Suppressor macrophage treated with lipopolysaccharide for 4 hours (primary cell): ENCODE data around the gene POR.
"Not testable (repeated sequence)": the region's sequence is repeated elsewhere in the genome, so short reads cannot be mapped to it uniquely, and the experiment has no call there.

ENCODE experiments used
- DNase-seq: peaks from one replicate; pipeline ENCODE4 v3.0.0-alpha.2; 2020

POR gene

DNA sequence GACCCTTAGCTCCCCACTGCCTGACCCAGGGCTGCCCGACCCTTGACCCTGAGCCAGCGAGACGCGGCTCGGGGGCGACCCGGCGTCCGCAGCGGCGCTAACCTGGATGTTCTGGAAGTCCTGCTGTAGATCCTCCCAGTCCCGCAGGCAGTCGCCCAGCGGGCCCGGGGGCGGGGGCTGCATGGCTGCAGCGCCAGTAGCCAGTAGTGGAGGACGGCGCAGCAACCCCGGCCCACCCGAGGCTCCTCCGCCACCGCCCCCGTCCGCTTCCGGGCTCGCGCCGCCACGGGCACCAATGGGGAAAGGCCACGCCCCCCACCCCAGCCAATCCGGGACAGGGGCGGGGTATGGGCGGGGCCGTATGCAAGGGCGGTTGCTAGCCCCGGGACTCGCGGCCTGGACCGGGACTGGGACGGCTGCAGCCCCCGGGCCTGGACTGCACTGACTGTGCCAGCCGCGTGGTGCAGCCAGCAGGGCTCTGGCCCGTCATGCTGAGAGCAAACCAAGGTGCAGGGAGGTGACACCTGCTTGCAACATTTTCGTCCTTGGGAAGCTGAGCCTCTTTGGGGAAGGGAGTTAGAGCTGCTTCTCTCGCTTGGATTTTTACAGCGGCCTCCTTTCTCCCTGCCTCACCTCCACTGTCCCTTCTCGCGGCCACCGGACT, 79.6 kb downstream of the POR start, which contains the start of gene TMEM120A:
TMEM120A (minus strand) TSS at position 208 of the 664 bp plus-strand sequence; CDS start at position 183, 25 bp downstream.
- peak; percentile 96 for DNase-seq

GRCh38 chr7:75995052-75995471, 80.1 kb downstream of the POR start:
- no peak for DNase-seq

- no peak for DNase-seq
Observed at GRCh38 chr7:75995996-75996395, 81.0 kb downstream of the POR start.

DNA sequence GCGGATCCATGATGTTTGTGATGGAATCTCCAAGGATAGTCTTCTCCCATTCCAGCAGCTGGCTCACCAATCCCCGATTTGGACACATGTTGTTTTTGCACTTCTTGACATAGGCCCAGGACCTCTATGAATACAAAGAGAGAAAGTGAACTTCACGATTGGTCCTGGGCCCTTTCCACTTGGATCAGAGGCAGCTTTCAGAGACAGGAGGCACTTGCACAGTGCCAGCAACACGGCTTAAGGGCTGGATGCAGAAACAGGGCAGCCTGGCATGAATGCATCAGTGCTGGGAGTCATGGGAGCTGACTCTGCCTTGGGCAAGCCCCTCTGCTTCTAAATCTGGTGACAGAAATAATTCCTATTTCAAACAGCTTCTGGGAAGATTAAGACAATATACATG, 81.5 kb downstream of the POR start:
- no peak for DNase-seq

DNA sequence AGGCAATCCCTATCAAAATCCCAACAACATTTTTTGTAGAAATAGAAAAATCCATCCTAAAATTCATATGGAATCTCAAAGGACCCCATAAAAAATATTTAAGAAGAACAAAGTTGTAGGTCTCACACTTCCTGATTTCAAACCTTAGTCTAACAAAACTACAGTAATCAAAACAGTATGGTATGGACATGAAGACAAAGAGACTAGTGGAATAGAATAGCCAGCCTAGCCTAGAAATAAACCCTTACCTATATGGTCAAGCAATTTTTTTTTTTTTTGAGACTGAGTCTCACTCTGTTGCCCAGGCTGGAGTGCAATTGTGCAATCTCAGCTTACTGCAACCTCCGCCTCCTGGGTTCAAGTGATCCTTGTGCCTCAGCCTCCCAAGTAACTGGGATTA, 83.1 kb downstream of the POR start:
- no peak for DNase-seq

GRCh38 chr7:76000566-76000965, 85.6 kb downstream of the POR start:
- no peak for DNase-seq

GRCh38 chr7:76002139-76002538, 87.2 kb downstream of the POR start:
- no peak for DNase-seq

DNA sequence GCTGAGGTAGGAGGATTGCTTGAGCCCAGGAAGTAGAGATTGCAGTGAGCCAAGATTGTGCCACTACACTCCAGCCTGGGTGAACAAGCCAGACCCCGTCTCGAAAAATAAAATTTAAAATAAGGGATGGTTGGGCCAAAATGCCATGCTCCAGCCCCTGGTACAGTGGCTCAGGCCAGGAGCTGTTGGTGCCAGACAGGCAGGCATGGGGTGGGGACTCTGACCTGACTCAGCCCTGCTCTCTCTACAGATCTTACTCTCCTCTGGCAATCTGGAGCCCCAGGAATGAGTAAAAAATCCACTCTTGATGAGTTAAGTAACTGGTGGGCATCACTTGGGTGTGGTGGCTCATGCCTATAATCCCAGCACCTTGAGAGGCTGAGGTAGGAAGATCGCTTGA, 87.9 kb downstream of the POR start:
- no peak for DNase-seq

DNA sequence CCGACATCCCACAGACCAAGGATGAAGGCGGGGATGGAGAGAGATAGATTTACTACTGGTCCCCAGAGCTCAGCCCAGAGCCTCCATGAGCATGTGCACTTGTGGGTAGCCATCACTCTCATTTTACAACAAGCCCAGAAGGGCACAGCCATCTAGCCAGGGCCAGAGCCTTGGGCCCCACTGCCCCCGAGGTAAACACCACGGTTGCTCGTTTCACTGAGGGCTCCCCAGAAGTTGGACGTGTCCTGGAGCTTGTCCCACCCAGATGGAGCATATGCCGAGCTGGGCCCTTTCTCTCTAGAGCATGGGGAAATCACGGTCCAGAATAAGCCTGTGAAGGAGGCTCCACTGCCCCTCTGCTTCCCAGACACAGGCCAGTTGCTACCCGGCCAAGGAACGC, 88.4 kb downstream of the POR start:
- DNase-seq: no peak

GRCh38 chr7:76005004-76005403, 90.0 kb downstream of the POR start:
- not testable (repeated sequence) for DNase-seq

GRCh38 chr7:76008156-76008687, 93.3 kb downstream of the POR start:
- DNase-seq: no peak

DNA sequence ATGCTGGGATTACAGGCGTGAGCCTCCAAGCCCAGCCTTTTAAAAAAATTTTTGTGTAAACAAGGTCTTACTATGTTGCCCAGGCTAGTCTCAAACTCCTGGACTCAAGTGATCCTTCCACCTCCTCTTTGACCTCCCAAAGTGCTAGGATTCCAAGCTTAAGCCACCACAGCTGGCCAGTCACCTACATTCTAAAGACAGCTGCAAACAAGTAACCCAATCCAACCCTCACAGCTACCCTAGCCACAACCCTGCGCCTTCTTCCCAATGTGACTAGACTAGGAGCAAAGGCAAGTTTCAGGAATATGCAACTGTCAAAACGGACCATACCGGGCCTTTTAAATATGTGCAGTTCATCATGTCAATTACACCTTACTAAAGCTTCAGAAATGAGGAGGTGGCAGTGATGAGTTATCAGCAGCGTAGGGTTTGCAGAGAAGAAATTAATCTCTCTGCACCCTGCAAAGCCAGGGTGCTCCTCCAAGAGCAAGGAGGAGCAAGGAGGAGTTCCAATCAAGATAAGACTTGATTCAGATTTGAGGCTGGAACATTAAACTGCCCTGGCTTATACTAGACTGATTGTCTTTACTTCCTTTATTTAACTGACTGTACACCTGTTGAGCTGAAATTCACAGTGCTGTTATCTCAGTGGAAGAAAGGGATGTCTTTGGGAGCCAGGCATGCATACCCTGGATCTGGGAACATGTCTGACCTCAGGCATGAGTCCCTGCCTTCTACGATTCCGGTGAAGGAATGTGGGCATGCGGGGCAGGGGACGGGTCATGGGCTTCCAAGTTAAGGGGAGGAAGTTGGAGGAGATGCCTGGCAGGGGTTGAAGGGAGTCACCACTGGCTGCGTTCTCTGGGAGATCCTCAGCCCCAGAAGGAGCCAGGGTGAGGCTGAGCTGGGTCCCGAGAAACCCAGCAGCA, 95.0 kb downstream of the POR start:
- DNase-seq: no peak

GRCh38 chr7:76011442-76011861, 96.5 kb downstream of the POR start:
- no peak for DNase-seq

GRCh38 chr7:76016191-76016947, 101.4 kb downstream of the POR start:
- DNase-seq: no peak

- not testable (repeated sequence) for DNase-seq
Observed at GRCh38 chr7:76018520-76018919, 103.6 kb downstream of the POR start.

DNA sequence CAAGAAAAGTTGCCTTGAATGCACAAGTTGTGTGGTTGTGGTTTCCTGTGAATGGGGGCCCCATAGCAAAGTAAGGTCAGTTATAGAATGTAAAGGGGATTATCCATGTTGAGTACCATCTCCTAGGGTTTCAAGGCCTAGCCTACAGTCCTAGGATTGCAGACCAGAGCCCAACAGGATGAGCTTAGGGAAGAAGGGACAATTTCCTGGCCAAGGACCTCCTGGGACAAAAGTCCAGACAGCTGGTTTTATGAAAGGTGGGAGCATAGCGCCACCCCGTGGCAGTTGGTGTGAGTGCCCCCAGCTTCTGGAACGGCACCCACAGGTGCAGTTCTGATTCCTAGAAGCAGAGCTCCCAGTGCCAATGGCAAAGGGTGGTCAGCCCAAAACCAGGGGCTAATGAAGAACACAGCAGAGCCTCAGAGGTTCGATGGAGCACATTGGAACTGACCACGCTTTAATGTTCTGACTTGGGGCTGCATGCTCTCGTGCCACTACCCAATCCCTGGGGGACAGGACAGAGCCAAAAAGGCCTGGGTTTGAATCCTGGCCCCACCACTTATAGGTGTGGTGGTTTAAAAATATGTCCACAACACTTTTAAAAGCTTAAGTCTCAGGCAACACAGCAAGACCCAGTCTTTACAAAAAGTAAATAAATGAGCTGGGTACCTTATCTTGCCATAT, 105.2 kb downstream of the POR start:
- DNase-seq: peak; percentile 83

DNA sequence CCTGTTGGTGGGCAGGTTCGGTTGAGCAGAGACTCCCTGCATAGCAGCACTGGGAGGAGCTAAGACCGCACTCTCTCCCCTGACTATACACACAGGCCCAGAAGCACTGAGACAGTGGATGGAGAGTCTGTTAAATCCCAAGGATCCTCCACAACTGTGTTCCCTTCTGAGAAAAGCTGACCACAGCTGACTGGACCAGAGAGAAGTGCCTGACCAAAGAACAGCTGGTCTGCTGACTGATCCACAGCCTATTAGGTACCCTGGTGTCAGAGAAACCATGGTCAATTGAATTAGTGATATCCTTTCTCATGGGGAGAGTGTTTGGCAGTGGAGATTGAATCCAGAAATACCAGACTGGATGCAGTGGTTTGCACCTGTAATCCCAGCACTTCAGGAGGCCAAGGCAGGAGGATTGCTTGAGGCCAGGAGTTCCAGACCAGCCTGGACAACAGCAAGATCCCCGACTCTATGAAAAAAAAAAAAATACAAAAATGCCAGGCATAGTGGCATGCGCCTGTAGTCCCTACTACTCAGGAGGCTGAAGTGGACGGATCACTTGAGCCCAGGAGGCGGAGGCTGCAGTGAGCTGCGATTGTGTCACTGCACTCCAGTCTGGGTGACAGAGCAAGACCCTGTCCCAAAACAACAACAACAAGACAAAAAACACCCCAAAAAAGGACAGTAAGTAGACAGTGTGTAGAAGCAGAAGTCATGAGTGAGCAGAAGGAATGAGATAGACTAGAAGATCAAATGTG, 107.2 kb downstream of the POR start:
- no peak for DNase-seq

- peak; percentile 80 for DNase-seq
Observed at GRCh38 chr7:76023002-76023401, 108.0 kb downstream of the POR start.

GRCh38 chr7:76029682-76030081, 114.7 kb downstream of the POR start:
- DNase-seq: not testable (repeated sequence)

DNA sequence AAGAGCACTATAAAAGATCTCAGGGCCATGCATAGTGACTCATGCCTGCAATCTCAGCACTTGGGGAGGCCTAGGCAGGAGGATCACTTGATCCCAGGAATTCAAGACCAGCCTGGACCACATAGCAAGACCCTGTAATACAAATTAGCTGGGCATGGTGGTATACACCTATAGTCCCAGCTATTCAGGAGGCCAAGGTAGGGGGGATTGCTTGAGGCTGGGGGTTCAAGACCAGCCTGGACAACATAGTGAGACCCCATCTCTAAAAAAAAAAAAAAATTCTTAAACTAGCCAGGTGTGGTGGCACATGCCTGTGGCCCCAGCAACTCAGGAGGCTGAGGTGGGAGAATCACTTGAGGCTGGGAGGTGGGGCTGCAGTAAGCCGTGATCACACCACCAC, 117.0 kb downstream of the POR start:
- no peak for DNase-seq
